Measurements from ENCODE around the gene LXN. TPM values are rescaled to one million over a fixed set of nuclear protein-coding genes. Genes with fewer than 3 reads are reported as not detected.
A peak's percentile ranks its signal among the peaks of the same experiment; 100 is the strongest.
"Not testable (repeated sequence)": the region's sequence is repeated elsewhere in the genome, so short reads cannot be mapped to it uniquely, and the experiment has no call there.

The LXN gene
- 12.7 and 50.3 TPM in 2 replicates for total RNA-seq

DNA sequence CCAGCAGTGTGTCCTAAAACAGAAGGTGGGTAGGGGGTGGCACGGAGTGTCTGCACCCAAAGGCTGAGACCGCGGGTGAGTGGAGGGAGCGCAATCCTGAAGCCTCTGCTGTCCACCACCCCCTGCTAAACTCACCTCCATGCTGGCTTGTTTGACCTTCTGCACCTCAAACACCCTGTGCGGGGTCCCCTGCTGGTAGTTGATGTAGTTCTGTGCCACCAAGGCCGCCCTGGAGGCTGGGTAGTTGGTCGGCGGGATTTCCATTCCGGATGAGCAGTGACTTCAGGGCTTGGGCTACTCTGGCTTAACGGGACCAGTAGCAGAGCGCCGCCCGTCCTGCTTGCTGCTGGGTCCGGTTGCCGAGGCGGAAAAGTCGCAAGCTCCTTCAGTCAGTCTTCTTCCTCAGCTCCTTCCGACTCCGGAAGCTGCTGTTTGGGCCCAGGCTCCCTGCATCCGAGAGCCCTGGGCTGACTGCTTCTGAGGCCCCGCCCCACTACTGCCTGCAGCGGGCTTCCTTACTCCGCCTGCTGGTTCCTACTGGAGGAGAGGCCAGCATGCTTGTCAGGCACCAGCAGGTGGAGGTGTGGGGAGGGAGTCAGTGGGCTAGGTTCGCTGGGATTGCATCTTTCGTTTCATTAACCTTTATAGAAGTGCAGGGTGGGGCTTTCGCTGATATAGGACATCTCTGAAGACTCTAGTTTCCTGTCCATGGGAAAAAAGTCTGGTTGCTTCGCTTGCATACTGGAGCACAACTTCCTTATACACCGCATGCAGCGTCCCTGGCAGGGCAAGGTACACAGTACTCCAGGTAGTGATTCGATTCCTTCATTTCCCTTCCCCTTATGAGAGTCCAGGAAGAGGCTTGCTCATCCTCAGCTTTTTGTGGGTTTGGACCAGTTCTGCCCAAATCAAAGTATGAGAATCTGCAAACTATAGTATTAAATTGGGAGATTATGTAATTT, at the start of gene LXN:
TSS of gene LXN (minus strand) at position 434 of the 962 bp plus-strand sequence. CDS start at position 264, 170 bp downstream.
- DNase-seq (ENCODE audit: low read depth): peak; percentile 82

DNA sequence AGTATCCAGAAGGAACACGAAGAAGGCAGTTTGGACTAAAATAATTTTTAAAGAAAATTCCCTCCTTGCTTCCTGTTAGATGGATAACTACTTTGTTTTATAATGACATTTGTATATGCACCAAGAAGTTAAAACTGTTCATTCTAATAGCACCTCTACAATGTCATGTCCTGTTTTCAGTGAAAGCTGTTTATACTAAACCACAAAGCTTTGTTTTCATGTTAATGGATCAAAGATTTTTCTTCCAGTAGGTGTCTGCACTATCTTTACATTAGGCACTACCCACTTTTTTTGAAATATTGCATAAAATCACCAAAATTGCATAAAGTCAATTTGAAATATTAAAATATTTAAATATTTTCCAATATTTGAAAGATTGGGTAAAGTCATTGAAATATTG, 49.7 kb upstream of the LXN start:
- DNase-seq (ENCODE audit: low read depth): no peak

DNA sequence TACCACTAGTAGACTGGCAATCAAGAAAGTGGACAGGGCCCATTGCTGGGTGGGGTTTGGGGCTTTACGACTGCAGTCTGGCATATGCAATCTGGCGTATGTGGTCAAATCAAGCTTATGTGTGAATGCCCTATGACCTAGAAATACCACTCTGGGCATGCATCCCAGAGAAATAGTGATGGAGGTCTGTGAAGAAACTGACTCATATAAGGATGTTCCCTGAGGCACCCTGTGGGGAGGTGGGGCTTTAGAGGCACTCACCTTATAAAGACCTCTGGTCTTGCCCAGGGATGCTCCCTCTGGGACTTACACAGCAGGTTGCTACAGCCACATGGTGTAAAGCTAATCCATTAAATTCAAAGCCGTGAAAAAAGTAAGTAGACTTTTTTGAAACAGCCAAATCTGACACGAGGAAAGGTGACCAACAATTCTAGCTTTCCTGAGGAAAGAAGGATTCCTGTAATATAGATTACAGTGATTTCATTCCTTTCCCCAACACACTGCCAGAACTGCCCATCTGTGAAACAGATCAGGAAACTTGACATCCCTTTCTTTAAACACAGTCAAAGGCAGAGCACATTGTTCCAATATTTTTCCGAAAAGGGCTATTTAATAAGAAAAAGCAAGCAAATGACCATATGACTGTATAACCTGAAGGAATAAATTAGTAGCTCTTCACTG, 46.2 kb upstream of the LXN start:
- DNase-seq (ENCODE audit: low read depth): peak; percentile 94

DNA sequence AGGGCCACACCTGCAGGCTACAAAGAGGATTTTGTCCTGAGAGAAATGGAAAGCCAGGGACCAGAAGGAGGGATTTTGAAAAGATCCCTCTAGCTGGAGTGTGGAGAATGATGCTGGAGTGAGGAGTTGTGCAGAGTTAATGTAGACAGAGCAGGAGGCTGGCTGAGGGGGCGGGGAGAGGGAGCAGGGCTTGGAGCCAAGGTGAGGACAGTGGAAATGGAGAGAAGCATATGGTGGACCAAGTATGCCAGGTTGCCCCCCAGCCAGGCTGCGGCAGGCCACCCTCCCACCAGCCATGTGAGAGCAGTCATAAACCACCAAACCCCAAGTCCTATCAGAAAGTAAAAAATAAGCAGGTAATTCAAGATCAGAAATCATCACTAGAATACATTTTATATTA, 45.1 kb upstream of the LXN start:
- no peak for DNase-seq (ENCODE audit: low read depth)

- DNase-seq (ENCODE audit: low read depth): peak; percentile 25
Observed at GRCh38 chr3:158713094-158713499, 40.6 kb upstream of the LXN start.

DNA sequence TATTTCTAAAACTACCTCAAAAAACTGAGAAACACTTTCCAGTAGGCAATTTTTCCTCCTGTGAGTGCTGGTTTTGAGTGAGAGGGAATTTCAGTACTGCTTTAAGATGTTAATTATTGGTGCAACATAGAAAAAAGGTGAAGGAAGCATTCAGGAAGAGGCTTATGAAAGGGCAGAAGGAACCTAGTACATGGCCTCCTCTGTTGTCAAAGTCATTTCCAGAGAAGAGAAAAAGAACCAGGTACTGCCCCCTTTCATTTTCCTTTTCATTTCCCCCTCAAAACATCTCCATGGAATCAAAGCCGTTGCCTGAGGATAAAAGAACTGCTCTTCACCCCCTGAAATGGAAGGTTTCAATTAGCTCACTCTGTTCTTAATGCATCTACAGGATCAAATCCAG, 40.0 kb upstream of the LXN start:
- DNase-seq (ENCODE audit: low read depth): no peak

GRCh38 chr3:158711886-158712285, 39.4 kb upstream of the LXN start:
- DNase-seq (ENCODE audit: low read depth): peak; percentile 87

DNA sequence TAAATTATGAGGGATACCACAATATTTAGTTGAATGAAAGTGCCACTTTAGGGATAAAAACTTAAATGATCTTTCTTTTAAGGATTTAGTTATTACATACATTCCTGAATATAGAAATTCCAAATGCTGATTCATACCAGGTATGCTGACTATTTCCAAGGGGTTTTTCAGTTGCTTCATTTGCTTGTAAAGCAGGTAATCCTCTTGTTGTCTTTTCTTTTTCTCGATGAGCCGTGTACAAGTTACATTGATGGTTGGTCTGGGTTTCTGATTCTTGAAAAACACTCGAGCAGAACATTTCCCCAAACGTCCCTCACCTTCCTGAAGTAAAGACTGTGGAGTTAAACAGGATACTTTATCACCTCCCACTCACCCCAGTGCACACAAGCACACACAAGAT, 38.2 kb upstream of the LXN start:
- peak; percentile 41 for DNase-seq (ENCODE audit: low read depth)

GRCh38 chr3:158709666-158710083, 37.2 kb upstream of the LXN start:
- peak; percentile 98 for DNase-seq (ENCODE audit: low read depth)

GRCh38 chr3:158703566-158703965, 31.1 kb upstream of the LXN start:
- no peak for DNase-seq (ENCODE audit: low read depth)

GRCh38 chr3:158702815-158703481, 30.5 kb upstream of the LXN start:
- no peak for DNase-seq (ENCODE audit: low read depth)

DNA sequence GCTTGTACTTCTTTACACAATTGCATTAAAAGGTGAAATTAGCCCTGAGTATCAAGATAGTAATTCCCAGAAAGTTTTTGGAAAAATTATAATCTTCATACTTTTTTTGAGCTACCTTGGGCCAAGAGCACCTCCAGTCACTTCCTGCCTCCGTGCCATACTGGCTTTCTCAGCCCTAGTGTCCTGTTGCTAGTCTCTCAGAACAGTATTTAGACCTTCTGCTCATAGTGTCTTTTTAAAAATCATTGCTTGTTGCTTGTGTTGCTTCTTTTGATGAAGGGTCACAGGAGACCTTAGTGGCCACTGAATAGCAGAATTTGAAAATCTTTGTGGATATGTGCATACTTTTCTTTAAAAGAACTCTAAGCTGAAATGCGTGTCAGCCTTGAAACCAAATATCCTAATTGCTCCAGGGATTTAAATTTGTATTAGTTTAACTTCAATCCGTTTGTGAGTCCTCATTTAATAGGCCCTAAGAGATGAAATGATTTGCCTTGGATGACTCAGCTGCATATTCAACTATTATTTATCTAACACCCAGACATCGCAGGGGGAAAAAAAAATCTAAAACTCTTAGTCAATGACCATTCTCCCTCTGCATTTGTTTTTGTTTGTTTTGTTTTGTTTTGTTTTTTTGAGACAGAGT, 29.1 kb upstream of the LXN start:
- DNase-seq (ENCODE audit: low read depth): no peak

DNA sequence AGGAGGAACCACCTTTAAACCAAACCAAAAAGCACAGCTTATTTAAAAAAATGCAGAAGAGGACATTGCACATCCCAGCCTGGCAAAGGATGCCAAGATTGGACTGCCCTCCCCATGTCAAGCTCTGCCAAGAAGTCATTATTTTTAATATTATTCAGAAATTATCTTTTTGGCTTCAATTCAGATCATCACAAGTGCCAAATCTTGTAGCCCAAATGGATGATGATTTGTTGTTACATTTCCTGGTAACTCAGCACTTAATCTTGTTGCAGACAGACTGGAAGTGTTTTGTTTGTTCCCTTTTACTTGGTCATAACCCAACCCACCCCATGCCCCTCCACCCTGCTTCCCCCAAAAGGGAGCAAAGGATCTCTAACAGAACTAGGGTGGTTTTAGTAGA, 28.1 kb upstream of the LXN start:
- DNase-seq (ENCODE audit: low read depth): no peak

- DNase-seq (ENCODE audit: low read depth): no peak
Observed at GRCh38 chr3:158696618-158697017, 24.2 kb upstream of the LXN start.

DNA sequence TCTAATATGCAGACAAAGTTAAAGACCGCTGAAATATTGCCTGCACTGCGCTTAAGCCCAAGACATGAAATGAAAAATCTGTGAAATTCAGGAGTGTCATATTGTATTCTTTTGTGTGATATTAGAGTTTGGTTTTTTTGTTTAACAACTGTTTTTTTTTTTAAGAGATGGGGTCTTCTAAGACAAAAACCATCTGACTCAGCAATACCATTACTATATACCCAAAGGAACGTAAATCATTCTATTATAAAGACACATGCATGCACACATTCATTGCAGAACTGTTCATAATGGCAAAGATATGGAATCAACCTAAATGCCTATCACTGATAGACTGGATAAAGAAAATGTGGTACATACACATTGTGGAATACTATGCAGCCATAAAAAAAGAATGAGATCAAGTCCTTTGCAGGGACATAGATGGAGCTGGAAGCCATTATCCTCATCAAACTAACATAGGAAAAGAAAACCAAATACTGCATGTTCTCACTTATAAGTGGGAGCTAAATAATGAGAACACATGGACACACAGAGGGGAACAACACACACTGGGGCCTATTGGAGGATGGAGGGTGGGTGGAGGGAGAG, 21.5 kb upstream of the LXN start:
- DNase-seq (ENCODE audit: low read depth): not testable (repeated sequence)

- no peak for DNase-seq (ENCODE audit: low read depth)
Observed at GRCh38 chr3:158685159-158685558, 12.7 kb upstream of the LXN start.

- DNase-seq (ENCODE audit: low read depth): no peak
Observed at GRCh38 chr3:158683230-158683962, 10.9 kb upstream of the LXN start.

GRCh38 chr3:158680861-158681260, 8.4 kb upstream of the LXN start:
- DNase-seq (ENCODE audit: low read depth): no peak

DNA sequence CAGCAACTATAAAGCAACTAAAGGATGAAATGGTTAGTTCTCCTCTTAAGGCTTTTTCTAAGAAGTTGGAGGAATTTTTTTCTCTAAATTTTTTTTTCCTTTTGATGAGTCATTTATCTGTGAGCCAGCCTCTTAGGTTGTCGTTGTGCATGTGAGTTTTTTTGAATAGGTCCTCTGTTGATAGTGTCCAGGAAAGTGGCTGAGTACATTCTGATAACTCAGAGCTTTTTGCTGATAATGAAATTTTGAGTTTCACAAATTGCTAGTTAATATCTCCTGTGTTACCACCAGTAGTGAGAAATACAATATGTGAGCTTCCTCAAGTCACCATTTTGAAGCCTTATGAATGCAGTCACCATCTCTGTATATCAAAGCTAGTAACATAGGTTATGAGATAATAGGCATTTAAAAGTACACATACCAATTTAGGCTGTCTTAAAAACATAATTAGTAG, 7.1 kb upstream of the LXN start:
- peak; percentile 27 for DNase-seq (ENCODE audit: low read depth)

- no peak for DNase-seq (ENCODE audit: low read depth)
Observed at GRCh38 chr3:158678687-158679086, 6.2 kb upstream of the LXN start.

- DNase-seq (ENCODE audit: low read depth): peak; percentile 12
Observed at GRCh38 chr3:158671821-158672214, 630 bp downstream of the LXN start.

All from renal cortical epithelial cell (primary cell).